IMR-90 (cell line): Measurements from ENCODE around the gene KCNK15. TPM values are rescaled to one million over a fixed set of nuclear protein-coding genes. Genes with fewer than 3 reads are reported as not detected.

Source experiments
- ATAC-seq: fragments of 200-7000 bp; cut with Tn5 transposase; 2 replicates; pipeline ENCODE4 v1.9.1; 2020; ENCODE audit warnings: low read depth, mild to moderate bottlenecking, moderate library complexity
- BruUV-seq: library from RNA; stranded (reverse); fragments of 400-500 nt; replicated peaks from 2 replicates; lab custom pipeline; 2021; lab: Mats Ljungman, UMichigan
- CTCF ChIA-PET: fragments of 300-600 bp; formaldehyde crosslinking; extraction: SDS; loops from one replicate; lab custom pipeline; 2021; ENCODE audit warnings: antibody characterized with exemption; lab: Yijun Ruan, JAX
- POLR2A ChIA-PET: fragments of 300-600 bp; sonication (Branson Sonifier 250); formaldehyde crosslinking; loops from one replicate; lab custom pipeline; 2022; ENCODE audit warnings: antibody characterized with exemption; ENCODE audit not compliant: unreplicated experiment; lab: Charles Lee
- DNase-seq: peaks from one replicate; pipeline ENCODE4 v3.0.0; 2013
- H2AFZ ChIP-seq: replicated peaks from 2 replicates; pipeline ENCODE3; 2013; ENCODE audit warnings: low read length, mild to moderate bottlenecking; ENCODE audit not compliant: poor library complexity
- H2AK5ac ChIP-seq: 2 replicates; pipeline ENCODE4 v1.6.1; 2013; ENCODE audit warnings: low read depth, low read length, inconsistent platforms
- H2AK9ac ChIP-seq: replicated peaks from 2 replicates; pipeline ENCODE3; 2013; ENCODE audit warnings: mild to moderate bottlenecking, low read depth, low read length, moderate library complexity; ENCODE audit not compliant: poor library complexity
- H2BK120ac ChIP-seq: 2 replicates; pipeline ENCODE4 v1.6.1; 2013; ENCODE audit warnings: low read depth, low read length, inconsistent platforms
- H2BK15ac ChIP-seq: 3 replicates; pipeline ENCODE4 v1.6.1; 2013; ENCODE audit warnings: low read depth, low read length, inconsistent platforms
- H2BK20ac ChIP-seq: 2 replicates; pipeline ENCODE4 v1.6.1; 2013; ENCODE audit warnings: low read depth, mild to moderate bottlenecking, inconsistent platforms, low read length, moderate library complexity
- H2BK5ac ChIP-seq: 2 replicates; pipeline ENCODE4 v1.6.1; 2013; ENCODE audit warnings: mild to moderate bottlenecking, low read depth, low read length, inconsistent platforms; ENCODE audit not compliant: poor library complexity, severe bottlenecking
- H3K14ac ChIP-seq: replicated peaks from 2 replicates; pipeline ENCODE4 v1.6.1; 2013; ENCODE audit warnings: low read depth, low read length, inconsistent platforms
- H3K18ac ChIP-seq: 2 replicates; pipeline ENCODE4 v1.6.1; 2013; ENCODE audit warnings: low read depth, low read length, control low read depth
- H3K23ac ChIP-seq: 2 replicates; pipeline ENCODE4 v1.6.1; 2013; ENCODE audit warnings: low read depth, low read length, inconsistent platforms
- H3K27ac ChIP-seq: 2 replicates; pipeline ENCODE4 v1.5.1; 2013; ENCODE audit warnings: mild to moderate bottlenecking, control low read depth, low read length; ENCODE audit not compliant: insufficient read depth
- H3K27me3 ChIP-seq: 2 replicates; pipeline ENCODE4 v1.6.1; 2013; ENCODE audit warnings: low read length; ENCODE audit not compliant: control insufficient read depth, insufficient read depth
- H3K36me3 ChIP-seq: 2 replicates; pipeline ENCODE4 v1.6.1; 2013; ENCODE audit warnings: low read length, mixed read lengths; ENCODE audit not compliant: control insufficient read depth, insufficient read depth
- H3K4ac ChIP-seq: 2 replicates; pipeline ENCODE4 v1.6.1; 2013; ENCODE audit warnings: low read depth, low read length, inconsistent platforms
- H3K4me1 ChIP-seq: 2 replicates; pipeline ENCODE4 v1.6.1; 2013; ENCODE audit warnings: low read length, mixed read lengths; ENCODE audit not compliant: control insufficient read depth, insufficient read depth
- H3K4me2 ChIP-seq: 2 replicates; pipeline ENCODE4 v1.6.1; 2013; ENCODE audit warnings: low read depth, mild to moderate bottlenecking, control low read depth, low read length, moderate library complexity
- H3K4me3 ChIP-seq: 2 replicates; pipeline ENCODE4 v1.5.1; 2013; ENCODE audit warnings: low read depth, mild to moderate bottlenecking, control low read depth, low read length, moderate library complexity; ENCODE audit not compliant: insufficient read depth
- H3K56ac ChIP-seq: 2 replicates; pipeline ENCODE4 v1.6.1; 2013; ENCODE audit warnings: low read length, inconsistent platforms; ENCODE audit not compliant: insufficient read depth; ENCODE audit errors: extremely low read depth
- H3K79me1 ChIP-seq, 2 experiments: 2 replicates each; pipeline ENCODE4 v1.6.1; 2013; ENCODE audit warnings: low read length in 2 of 2, inconsistent platforms in 1 of 2, low read depth in 1 of 2
- H3K9ac ChIP-seq: 2 replicates; pipeline ENCODE4 v1.6.1; 2013; ENCODE audit warnings: low read depth, low read length, control low read depth
- H3K9me1 ChIP-seq: 2 replicates; pipeline ENCODE4 v1.6.1; 2013; ENCODE audit warnings: low read length, inconsistent platforms; ENCODE audit not compliant: insufficient read depth
- H3K9me3 ChIP-seq: 2 replicates; pipeline ENCODE4 v1.6.1; 2013; ENCODE audit warnings: low read length; ENCODE audit not compliant: control insufficient read depth, insufficient read depth
- H4K20me1 ChIP-seq: 2 replicates; pipeline ENCODE4 v1.6.1; 2013; ENCODE audit warnings: low read length, inconsistent platforms; ENCODE audit not compliant: insufficient read depth
- H4K5ac ChIP-seq: 2 replicates; pipeline ENCODE4 v1.6.1; 2013; ENCODE audit warnings: mild to moderate bottlenecking, low read depth, low read length, control low read depth
- H4K8ac ChIP-seq, 2 experiments: 2 replicates each; pipeline ENCODE4 v1.6.1; 2013; ENCODE audit warnings: low read depth in 2 of 2, low read length in 2 of 2, control low read depth in 1 of 2, inconsistent platforms in 1 of 2
- H4K91ac ChIP-seq: 2 replicates; pipeline ENCODE4 v1.6.1; 2013; ENCODE audit warnings: low read depth, low read length, inconsistent platforms; ENCODE audit not compliant: insufficient read depth
- BHLHE40 ChIP-seq: fragments of 150-350 bp; IDR thresholded peaks from 2 replicates; pipeline ENCODE4 v1.6.1; 2016; ENCODE audit warnings: mild to moderate bottlenecking, low read depth, low read length
- CEBPB ChIP-seq: IDR thresholded peaks from 2 replicates; pipeline ENCODE4 v1.6.1; 2012; ENCODE audit warnings: low read depth, low read length, improper control_type of control experiment
- CHD1 ChIP-seq: IDR thresholded peaks from 2 replicates; pipeline ENCODE4 v1.6.1; 2012; ENCODE audit warnings: low read depth, low read length, improper control_type of control experiment
- FOS ChIP-seq: fragments of 150-350 bp; IDR thresholded peaks from 2 replicates; pipeline ENCODE4 v1.6.1; 2016; ENCODE audit warnings: low read depth, low read length
- MAFK ChIP-seq: IDR thresholded peaks from 2 replicates; pipeline ENCODE4 v1.6.1; 2012; ENCODE audit warnings: low read depth, low read length, improper control_type of control experiment
- MAZ ChIP-seq: IDR thresholded peaks from 2 replicates; pipeline ENCODE4 v1.6.1; 2012; ENCODE audit warnings: low read depth, mild to moderate bottlenecking, low read length, improper control_type of control experiment, moderate library complexity, borderline replicate concordance
- MXI1 ChIP-seq: IDR thresholded peaks from 2 replicates; pipeline ENCODE4 v1.6.1; 2012; ENCODE audit warnings: low read depth, mild to moderate bottlenecking, low read length, moderate library complexity, borderline replicate concordance
- NFE2L2 ChIP-seq: fragments of 150-350 bp; IDR thresholded peaks from 2 replicates; pipeline ENCODE4 v1.6.1; 2016; ENCODE audit warnings: low read depth, mild to moderate bottlenecking, low read length
- POLR2A ChIP-seq: IDR thresholded peaks from 2 replicates; pipeline ENCODE4 v1.6.1; 2012; ENCODE audit warnings: mild to moderate bottlenecking, low read depth, low read length
- RAD21 ChIP-seq: IDR thresholded peaks from 2 replicates; pipeline ENCODE4 v1.6.1; 2012; ENCODE audit warnings: low read length, improper control_type of control experiment
- RCOR1 ChIP-seq: IDR thresholded peaks from 2 replicates; pipeline ENCODE4 v1.6.1; 2012; ENCODE audit warnings: mild to moderate bottlenecking, low read length, improper control_type of control experiment; ENCODE audit not compliant: insufficient replicate concordance
- RFX5 ChIP-seq: IDR thresholded peaks from 2 replicates; pipeline ENCODE4 v1.8.0; 2012; ENCODE audit warnings: low read depth, mild to moderate bottlenecking, low read length, moderate library complexity
- SMC3 ChIP-seq: fragments of 150-350 bp; IDR thresholded peaks from 2 replicates; pipeline ENCODE4 v1.6.1; 2016; ENCODE audit warnings: low read depth, mild to moderate bottlenecking, antibody characterized with exemption, low read length, moderate library complexity
- whole genome bisulfite sequencing, 2 experiments: methylation state at CpG; one replicate each; pipeline versions ENCODE4 v1.1.5 to v1.1.7; 2013; ENCODE audit warnings: missing lambda C conversion rate in 2 of 2; ENCODE audit not compliant: insufficient read length in 1 of 2; ENCODE audit errors: extremely low coverage in 2 of 2; 5-methylcytosine and 5-hydroxymethylcytosine counted together
- dilution Hi-C: fragments of 300-500 bp; cut with HindIII; formaldehyde crosslinking; loops from one replicate; pipeline ENCODE4 v1.14.3; 2018; ENCODE audit warnings: low sequenced_read_pairs; ENCODE audit not compliant: unreplicated experiment
- in situ Hi-C: fragments of 300-500 bp; cut with MboI; formaldehyde crosslinking; loops from 3 replicates; pipeline ENCODE4 v1.14.3; 2019; ENCODE audit warnings: low sequenced_read_pairs, inconsistent platforms, mixed read lengths
- intact Hi-C: fragments of 100-400 bp; cut with micrococcal nuclease; formaldehyde crosslinking; loops from 2 replicates; pipeline ENCODE4 v1.10.0; 2022
- polyA plus RNA-seq, 3 experiments: library from polyadenylated mRNA; depleted of rRNA; stranded (reverse); fragments of >200 nt; gene quantifications; 2 replicates each; pipeline ENCODE4 v1.2.3, GENCODE V29; 2012; ENCODE audit warnings: low replicate concordance in 1 of 3
- total RNA-seq: library from RNA; depleted of rRNA; stranded (reverse); fragments of >200 nt; gene quantifications from 2 replicates; pipeline ENCODE4 v1.2.3, GENCODE V29; 2012
- TF ChIP-seq, protein P1 (sequence below): fragments of 150-350 bp; IDR thresholded peaks from 2 replicates; pipeline ENCODE4 v1.6.1; 2017; ENCODE audit warnings: mild to moderate bottlenecking, antibody characterized with exemption, low read length, low read depth
- TF ChIP-seq, protein P2 (sequence below): conservative IDR thresholded peaks from 2 replicates; pipeline ENCODE4 v1.5.1; 2012; ENCODE audit warnings: mild to moderate bottlenecking, low read depth, low read length, improper control_type of control experiment
- TF ChIP-seq, protein P3 (sequence below): fragments of 150-350 bp; IDR thresholded peaks from 2 replicates; pipeline ENCODE4 v1.6.1; 2016; ENCODE audit warnings: low read depth, mild to moderate bottlenecking, low read length, moderate library complexity, borderline replicate concordance

KCNK15 gene
- total and polyA plus RNA-seq, 2 of the 4 experiments (the other 2 are of a cell fraction) = not detected

DNA sequence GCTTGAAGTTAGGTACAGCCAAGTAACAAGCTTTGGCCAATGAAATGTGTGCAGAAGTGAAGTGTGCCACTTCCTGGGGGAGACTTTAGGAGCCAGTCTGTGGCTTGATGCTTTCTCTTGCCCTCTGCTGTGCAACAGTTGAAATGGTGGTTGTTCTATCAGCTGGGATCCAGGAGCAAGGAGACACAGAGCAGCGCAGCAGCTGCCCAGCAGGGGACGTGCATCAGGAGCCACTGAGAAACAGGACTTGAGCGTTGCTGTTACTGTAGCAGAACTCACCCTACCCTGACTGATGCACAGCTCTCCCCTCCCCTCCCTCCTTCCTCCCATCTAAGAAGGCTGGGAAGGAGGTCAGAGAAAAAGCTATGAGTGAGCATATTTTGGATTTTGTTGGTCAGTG is 49.4 kb upstream of the KCNK15 start:
- Histone ChIP-seq H3K4me3 (no peak overlapping the region), H3K4me1 (peaks cover 35% of the 10 kb centered on the region), H2BK20ac (peak overlapping the region; percentile 85), H2BK15ac (peak overlapping the region; percentile 78; the same call in 2 of the 3 replicates), H4K20me1 (peaks cover 2% of the 10 kb centered on the region; the same call in 1 of the 2 replicates), H3K23ac (peak overlapping the region; percentile 49; the same call in 1 of the 2 replicates), H3K9me3 (peaks cover 8% of the 10 kb centered on the region), H4K91ac (peak overlapping the region; percentile 82), H2BK120ac (peak overlapping the region; percentile 76), H3K9me1 (peaks cover 9% of the 10 kb centered on the region), H3K14ac (peak overlapping the region; percentile 49), H3K79me1 (no peaks in the 10 kb centered on the region), H3K27me3 (no peaks in the 10 kb centered on the region), H2AK5ac (peak overlapping the region; percentile 82), H3K4me2 (no peak overlapping the region), H2BK5ac (peak overlapping the region; percentile 52), H3K18ac (peak overlapping the region; percentile 81), H4K5ac (peak overlapping the region; percentile 86), H3K9ac (0 out of 2 replicates have a peak overlapping the region, but pooled peaks have one; percentile 15), H3K36me3 (no peaks in the 10 kb centered on the region), H3K27ac (peak overlapping the region; percentile 81), H2AFZ (no peak overlapping the region), H3K56ac (0 out of 2 replicates have a peak overlapping the region, but pooled peaks have one; percentile 36), H4K8ac (peak overlapping the region; percentile 76), H3K4ac (peak overlapping the region; percentile 74), H2AK9ac (no peak overlapping the region)
- no TSS peak for BruUV-seq
- ChIA-PET CTCF (no interaction called here), POLR2A (no interaction called here)
- dilution Hi-C loops (no loop called here), in situ Hi-C loops (no loop called here), intact Hi-C loops (loop anchor here (10.0 kb wide), 1 partner anchor 1078 kb away; no protein-coding TSS in a partner anchor)
- ATAC-seq (no peak), DNase-seq (no peak)
- no CpG with 5 or more reads among the region's 3 CpGs for WGBS, 2 experiments
- no peak for TF ChIP-seq MAZ
- no peak for TF ChIP-seq CHD1
- TF ChIP-seq MAFK = no peak
- TF ChIP-seq RAD21 = no peak
- no peak for TF ChIP-seq NFE2L2
- TF ChIP-seq, protein P1, sequence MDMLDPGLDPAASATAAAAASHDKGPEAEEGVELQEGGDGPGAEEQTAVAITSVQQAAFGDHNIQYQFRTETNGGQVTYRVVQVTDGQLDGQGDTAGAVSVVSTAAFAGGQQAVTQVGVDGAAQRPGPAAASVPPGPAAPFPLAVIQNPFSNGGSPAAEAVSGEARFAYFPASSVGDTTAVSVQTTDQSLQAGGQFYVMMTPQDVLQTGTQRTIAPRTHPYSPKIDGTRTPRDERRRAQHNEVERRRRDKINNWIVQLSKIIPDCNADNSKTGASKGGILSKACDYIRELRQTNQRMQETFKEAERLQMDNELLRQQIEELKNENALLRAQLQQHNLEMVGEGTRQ = no peak
- TF ChIP-seq SMC3 = no peak
- TF ChIP-seq RFX5 = no peak
- no peak for TF ChIP-seq MXI1
- no peak for TF ChIP-seq FOS
- no peak for TF ChIP-seq CEBPB
- TF ChIP-seq POLR2A = no peak
- TF ChIP-seq BHLHE40 = no peak
- TF ChIP-seq, protein P2, sequence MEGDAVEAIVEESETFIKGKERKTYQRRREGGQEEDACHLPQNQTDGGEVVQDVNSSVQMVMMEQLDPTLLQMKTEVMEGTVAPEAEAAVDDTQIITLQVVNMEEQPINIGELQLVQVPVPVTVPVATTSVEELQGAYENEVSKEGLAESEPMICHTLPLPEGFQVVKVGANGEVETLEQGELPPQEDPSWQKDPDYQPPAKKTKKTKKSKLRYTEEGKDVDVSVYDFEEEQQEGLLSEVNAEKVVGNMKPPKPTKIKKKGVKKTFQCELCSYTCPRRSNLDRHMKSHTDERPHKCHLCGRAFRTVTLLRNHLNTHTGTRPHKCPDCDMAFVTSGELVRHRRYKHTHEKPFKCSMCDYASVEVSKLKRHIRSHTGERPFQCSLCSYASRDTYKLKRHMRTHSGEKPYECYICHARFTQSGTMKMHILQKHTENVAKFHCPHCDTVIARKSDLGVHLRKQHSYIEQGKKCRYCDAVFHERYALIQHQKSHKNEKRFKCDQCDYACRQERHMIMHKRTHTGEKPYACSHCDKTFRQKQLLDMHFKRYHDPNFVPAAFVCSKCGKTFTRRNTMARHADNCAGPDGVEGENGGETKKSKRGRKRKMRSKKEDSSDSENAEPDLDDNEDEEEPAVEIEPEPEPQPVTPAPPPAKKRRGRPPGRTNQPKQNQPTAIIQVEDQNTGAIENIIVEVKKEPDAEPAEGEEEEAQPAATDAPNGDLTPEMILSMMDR = no peak
- TF ChIP-seq, protein P3, sequence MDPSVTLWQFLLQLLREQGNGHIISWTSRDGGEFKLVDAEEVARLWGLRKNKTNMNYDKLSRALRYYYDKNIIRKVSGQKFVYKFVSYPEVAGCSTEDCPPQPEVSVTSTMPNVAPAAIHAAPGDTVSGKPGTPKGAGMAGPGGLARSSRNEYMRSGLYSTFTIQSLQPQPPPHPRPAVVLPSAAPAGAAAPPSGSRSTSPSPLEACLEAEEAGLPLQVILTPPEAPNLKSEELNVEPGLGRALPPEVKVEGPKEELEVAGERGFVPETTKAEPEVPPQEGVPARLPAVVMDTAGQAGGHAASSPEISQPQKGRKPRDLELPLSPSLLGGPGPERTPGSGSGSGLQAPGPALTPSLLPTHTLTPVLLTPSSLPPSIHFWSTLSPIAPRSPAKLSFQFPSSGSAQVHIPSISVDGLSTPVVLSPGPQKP = no peak
- TF ChIP-seq RCOR1 = no peak
